HepG2 (cell line): ENCODE data around the gene ORC2. TPM values are rescaled to one million over a fixed set of nuclear protein-coding genes. Genes with fewer than 3 reads are reported as not detected.

ENCODE experiments used
- DDIT3 ChIP-seq: sonication (generic); formaldehyde crosslinking; IDR thresholded peaks from 2 replicates; pipeline ENCODE4 v1.4.0; 2020; ENCODE audit warnings: mild to moderate bottlenecking, missing genetic modification reagents
- FOSL2 ChIP-seq: sonication (generic); formaldehyde crosslinking; IDR thresholded peaks from 2 replicates; pipeline ENCODE4 v1.4.0; 2020; ENCODE audit warnings: missing genetic modification reagents
- FOXK1 ChIP-seq: sonication (generic); formaldehyde crosslinking; IDR thresholded peaks from 2 replicates; pipeline ENCODE4 v1.4.0; 2020; ENCODE audit warnings: low read depth, missing genetic modification reagents, borderline replicate concordance
- GFI1 ChIP-seq: sonication (generic); formaldehyde crosslinking; IDR thresholded peaks from 2 replicates; pipeline ENCODE4 v1.5.0; 2020; ENCODE audit warnings: missing genetic modification reagents, mild to moderate bottlenecking, borderline replicate concordance
- GMEB1 ChIP-seq: sonication (generic); formaldehyde crosslinking; IDR thresholded peaks from 2 replicates; pipeline ENCODE4 v1.5.1; 2020; ENCODE audit warnings: missing genetic modification reagents, mild to moderate bottlenecking, borderline replicate concordance
- KDM5B ChIP-seq: sonication (generic); formaldehyde crosslinking; IDR thresholded peaks from 2 replicates; pipeline ENCODE4 v1.4.0; 2020; ENCODE audit warnings: missing genetic modification reagents, mild to moderate bottlenecking, borderline replicate concordance
- MAX ChIP-seq: IDR thresholded peaks from 2 replicates; pipeline ENCODE4 v1.6.1; 2012; ENCODE audit warnings: inconsistent platforms
- MED13 ChIP-seq: sonication (generic); formaldehyde crosslinking; IDR thresholded peaks from 2 replicates; pipeline ENCODE4 v1.5.0; 2020; ENCODE audit warnings: missing genetic modification reagents
- MIXL1 ChIP-seq: IDR thresholded peaks from 2 replicates; pipeline ENCODE4 v1.6.1; 2016
- MTA1 ChIP-seq: sonication (generic); formaldehyde crosslinking; IDR thresholded peaks from 2 replicates; pipeline ENCODE4 v1.4.0; 2020; ENCODE audit warnings: missing genetic modification reagents, mild to moderate bottlenecking, borderline replicate concordance
- MTERF4 ChIP-seq: sonication (generic); formaldehyde crosslinking; IDR thresholded peaks from 2 replicates; pipeline ENCODE4 v1.8.0; 2023; ENCODE audit warnings: mild to moderate bottlenecking, missing genetic modification reagents
- RFX5 ChIP-seq: IDR thresholded peaks from 2 replicates; pipeline ENCODE4 v1.6.1; 2011; ENCODE audit warnings: low read depth, low read length, improper control_type of control experiment
- SOX13 ChIP-seq, 3 experiments: fragments of 450-650 bp in 1 of 3; sonication (generic) in 1 of 3; formaldehyde crosslinking in 1 of 3; IDR thresholded peaks in 2 of 3; conservative IDR thresholded peaks in 1 of 3; 2 replicates each; pipeline versions ENCODE4 v1.5.0 to v1.6.1; 2016 to 2020; ENCODE audit warnings: antibody characterized with exemption in 1 of 3, mild to moderate bottlenecking in 1 of 3, missing compliant biosample characterization in 1 of 3, missing genetic modification reagents in 1 of 3, moderate library complexity in 1 of 3
- SRF ChIP-seq: IDR thresholded peaks from 2 replicates; pipeline ENCODE4 v1.6.1; 2011; ENCODE audit warnings: mild to moderate bottlenecking, low read depth, low read length, moderate library complexity
- SRY ChIP-seq: sonication (generic); formaldehyde crosslinking; IDR thresholded peaks from 2 replicates; pipeline ENCODE4 v1.8.0; 2022; ENCODE audit warnings: mild to moderate bottlenecking, missing genetic modification reagents
- SSRP1 ChIP-seq: IDR thresholded peaks from 2 replicates; pipeline ENCODE4 v1.6.1; 2016; ENCODE audit warnings: control low read depth
- TCF12 ChIP-seq, 2 experiments: fragments of 450-650 bp in 1 of 2; sonication (generic) in 1 of 2; formaldehyde crosslinking in 1 of 2; IDR thresholded peaks; 2 replicates each; pipeline versions ENCODE4 v1.6.1 to v1.8.0; 2017 to 2022; ENCODE audit warnings: antibody characterized with exemption in 1 of 2, mild to moderate bottlenecking in 1 of 2, missing genetic modification reagents in 1 of 2, moderate library complexity in 1 of 2
- XRCC5 ChIP-seq: fragments of 200-400 bp; formaldehyde crosslinking; optimal IDR thresholded peaks from 2 replicates; pipeline ENCODE3; 2017; ENCODE audit warnings: mild to moderate bottlenecking, low read length
- ZMYM4 ChIP-seq: sonication (generic); formaldehyde crosslinking; IDR thresholded peaks from 2 replicates; pipeline ENCODE4 v1.8.1; 2023; ENCODE audit warnings: mild to moderate bottlenecking, missing genetic modification reagents
- ZNF101 ChIP-seq: sonication (generic); formaldehyde crosslinking; IDR thresholded peaks from 2 replicates; pipeline ENCODE4 v1.4.0; 2020; ENCODE audit warnings: mild to moderate bottlenecking, low read depth, missing genetic modification reagents, borderline replicate concordance
- ZNF24 ChIP-seq: fragments of 450-650 bp; IDR thresholded peaks from 2 replicates; pipeline ENCODE4 v1.6.1; 2017; ENCODE audit warnings: antibody characterized with exemption, mild to moderate bottlenecking
- ZNF335 ChIP-seq: sonication (generic); formaldehyde crosslinking; IDR thresholded peaks from 2 replicates; pipeline ENCODE4 v1.4.0; 2020; ENCODE audit warnings: missing genetic modification reagents
- ZNF543 ChIP-seq: sonication (generic); formaldehyde crosslinking; IDR thresholded peaks from 2 replicates; pipeline ENCODE4 v1.4.0; 2020; ENCODE audit warnings: mild to moderate bottlenecking, missing genetic modification reagents
- ZNF598 ChIP-seq: sonication (generic); formaldehyde crosslinking; IDR thresholded peaks from 2 replicates; pipeline ENCODE4 v1.5.1; 2020; ENCODE audit warnings: mild to moderate bottlenecking, missing genetic modification reagents, borderline replicate concordance
- ZNF605 ChIP-seq: sonication (generic); formaldehyde crosslinking; IDR thresholded peaks from 2 replicates; pipeline ENCODE4 v1.8.0; 2022; ENCODE audit warnings: mild to moderate bottlenecking, missing genetic modification reagents
- ZNF720 ChIP-seq: sonication (generic); formaldehyde crosslinking; IDR thresholded peaks from 2 replicates; pipeline ENCODE4 v1.4.0; 2020; ENCODE audit warnings: missing genetic modification reagents
- ZSCAN20 ChIP-seq: sonication (generic); formaldehyde crosslinking; IDR thresholded peaks from 2 replicates; pipeline ENCODE4 v1.4.0; 2020; ENCODE audit warnings: missing genetic modification reagents, mild to moderate bottlenecking, borderline replicate concordance
- ZSCAN29 ChIP-seq: sonication (generic); formaldehyde crosslinking; conservative IDR thresholded peaks from 2 replicates; pipeline ENCODE4 v1.4.0; 2020; ENCODE audit warnings: mild to moderate bottlenecking, missing genetic modification reagents
- polyA plus RNA-seq, 8 experiments: library from polyadenylated mRNA; depleted of rRNA in 3 of 8; stranded (reverse) in 7 of 8; unstranded in 1 of 8; fragments of >200 nt; fragmentation: Illumina TruSeq in 4 of 8; extraction: Trizol in 4 of 8; gene quantifications; 2 replicates each; pipeline versions ENCODE4 v1.2.1 to v1.2.3, GENCODE V29; 2011 to 2016; ENCODE audit warnings: low read depth in 4 of 8, missing spikeins in 1 of 8, mixed read lengths in 1 of 8; ENCODE audit not compliant: insufficient read depth in 1 of 8
- total RNA-seq, 5 experiments: library from RNA; depleted of rRNA; stranded (reverse); fragments of >200 nt; fragmentation: Illumina TruSeq; extraction: Trizol; gene quantifications; 2 replicates each; pipeline ENCODE4 v1.2.3, GENCODE V29; 2016; ENCODE audit warnings: low read depth in 1 of 5
- TF ChIP-seq, protein P1 (sequence below): IDR thresholded peaks from 2 replicates; pipeline ENCODE4 v1.6.1; 2016

ORC2 gene
- total and polyA plus RNA-seq, 2 of the 13 experiments (the other 11 are each of a cell fraction or from before 2014, with no cell fraction given) = 19.3 to 73.5 TPM

DNA sequence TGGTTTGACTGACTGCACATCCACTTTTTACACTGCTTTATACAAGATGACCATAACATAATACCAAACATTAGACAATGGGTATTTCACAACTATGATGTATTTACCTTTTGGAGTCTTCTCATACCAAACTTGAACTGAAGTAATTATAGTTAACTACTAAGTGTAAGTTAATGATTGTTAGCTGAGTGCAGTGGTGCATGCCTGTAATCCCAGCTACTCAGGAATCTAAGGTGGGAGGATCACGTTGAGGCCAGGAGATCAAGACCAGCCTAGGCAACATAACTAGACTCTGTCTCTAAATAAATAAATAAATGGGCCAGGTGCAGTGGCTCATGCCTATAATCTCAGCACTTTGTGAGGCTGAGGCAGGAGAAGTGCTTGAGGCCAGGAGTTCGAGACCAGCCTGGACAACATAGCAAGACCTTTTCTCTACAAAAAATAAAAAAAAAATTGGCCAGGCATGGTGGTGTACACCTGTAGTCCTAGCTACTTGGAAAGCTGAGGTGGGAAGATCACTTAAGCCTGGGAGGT, 44.9 kb upstream of the ORC2 start (continued):
- TF ChIP-seq SOX13 (IDR thresholded peaks at IDR 0.05) = peak; percentile 92; the same call in 1 of the 2 replicates
- peak in 1 of 2 experiments; percentile 99; a peak in 2 of 4 replicates for TF ChIP-seq SOX13 (CRISPR knock-in tag; conservative IDR thresholded peaks at IDR 0.05 in 1 of 2, IDR thresholded peaks at IDR 0.05 in 1 of 2)
- no peak for TF ChIP-seq ZSCAN20
- no peak; the same call in 1 of the 2 replicates for TF ChIP-seq MAX
- TF ChIP-seq, protein P1, sequence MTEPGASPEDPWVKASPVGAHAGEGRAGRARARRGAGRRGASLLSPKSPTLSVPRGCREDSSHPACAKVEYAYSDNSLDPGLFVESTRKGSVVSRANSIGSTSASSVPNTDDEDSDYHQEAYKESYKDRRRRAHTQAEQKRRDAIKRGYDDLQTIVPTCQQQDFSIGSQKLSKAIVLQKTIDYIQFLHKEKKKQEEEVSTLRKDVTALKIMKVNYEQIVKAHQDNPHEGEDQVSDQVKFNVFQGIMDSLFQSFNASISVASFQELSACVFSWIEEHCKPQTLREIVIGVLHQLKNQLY (CRISPR knock-in tag) = peak; percentile 51; the same call in 1 of the 2 replicates
- no peak for TF ChIP-seq MTERF4 (CRISPR knock-in tag)
- TF ChIP-seq ZNF598 (CRISPR knock-in tag) = no peak
- no peak for TF ChIP-seq XRCC5
- TF ChIP-seq ZMYM4 = peak; percentile 71
- no peak for TF ChIP-seq SRF
- peak; percentile 25; the same call in 1 of the 2 replicates for TF ChIP-seq ZNF543 (CRISPR knock-in tag)
- peak; percentile 94 for TF ChIP-seq GFI1 (CRISPR knock-in tag)
- no peak for TF ChIP-seq FOXK1 (CRISPR knock-in tag)
- no peak for TF ChIP-seq MTA1
- TF ChIP-seq MED13 (CRISPR knock-in tag) = no peak; the same call in 1 of the 2 replicates
- no peak for TF ChIP-seq SRY
- TF ChIP-seq ZSCAN29 (CRISPR knock-in tag) = no peak
- TF ChIP-seq ZNF24 = peak; percentile 43
- TF ChIP-seq ZNF335 (CRISPR knock-in tag) = no peak
- TF ChIP-seq RFX5 = no peak
- TF ChIP-seq ZNF720 (CRISPR knock-in tag) = no peak
- TF ChIP-seq DDIT3 (CRISPR knock-in tag) = no peak
- peak; percentile 33; the same call in 1 of the 2 replicates for TF ChIP-seq GMEB1
- TF ChIP-seq TCF12 (IDR thresholded peaks at IDR 0.05) = no peak
- no peak for TF ChIP-seq TCF12 (CRISPR knock-in tag; IDR thresholded peaks at IDR 0.05)
- TF ChIP-seq ZNF605 (CRISPR knock-in tag) = peak; percentile 72
- TF ChIP-seq KDM5B (CRISPR knock-in tag) = no peak
- TF ChIP-seq FOSL2 = peak; percentile 20; the same call in 1 of the 2 replicates
- no peak for TF ChIP-seq ZNF101
- no peak; the same call in 1 of the 2 replicates for TF ChIP-seq SSRP1
- TF ChIP-seq MIXL1 (CRISPR knock-in tag) = peak; percentile 92
